Activated CD8-positive, alpha-beta memory T cell treated with anti-CD3 and anti-CD28 coated beads for 4 hours (primary cell): Measurements from ENCODE around the gene CCDC89.

Source experiments
- DNase-seq, 2 donors: peaks; one replicate each; pipeline ENCODE4 v3.0.0-alpha.2; 2020; ENCODE audit warnings: low read depth in 2 of 2

CCDC89 gene

GRCh38 chr11:85685820-85686459, at the start of gene CCDC89:
Gene CCDC89 (minus strand): TSS chr11:85686195. CDS start chr11:85686130, 65 bp downstream.
- DNase-seq: no peak

- DNase-seq: no peak
Measured at GRCh38 chr11:85732965-85733364, 47.0 kb upstream of the CCDC89 start.

GRCh38 chr11:85726381-85726780, 40.4 kb upstream of the CCDC89 start:
- no peak for DNase-seq

- no peak for DNase-seq
Measured at GRCh38 chr11:85725510-85726258, 39.7 kb upstream of the CCDC89 start.

- DNase-seq: no peak
Measured at GRCh38 chr11:85724748-85725465, 38.9 kb upstream of the CCDC89 start.

GRCh38 chr11:85723088-85723487, 37.1 kb upstream of the CCDC89 start:
- DNase-seq: no peak

- DNase-seq: no peak
Measured at GRCh38 chr11:85721191-85721590, 35.2 kb upstream of the CCDC89 start.

GRCh38 chr11:85718991-85719807, 33.2 kb upstream of the CCDC89 start:
- DNase-seq: no peak

GRCh38 chr11:85718126-85718943, 32.3 kb upstream of the CCDC89 start:
- no peak for DNase-seq

- DNase-seq: no peak
Measured at GRCh38 chr11:85717429-85717828, 31.4 kb upstream of the CCDC89 start.

GRCh38 chr11:85712953-85713352, 27.0 kb upstream of the CCDC89 start:
- no peak for DNase-seq

GRCh38 chr11:85710917-85711316, 24.9 kb upstream of the CCDC89 start:
- no peak for DNase-seq

GRCh38 chr11:85709941-85710702, 24.1 kb upstream of the CCDC89 start:
- no peak for DNase-seq

GRCh38 chr11:85705800-85706199, 19.8 kb upstream of the CCDC89 start:
- DNase-seq: no peak

GRCh38 chr11:85704967-85705366, 19.0 kb upstream of the CCDC89 start:
- no peak for DNase-seq

- no peak for DNase-seq
Measured at GRCh38 chr11:85699957-85700741, 14.2 kb upstream of the CCDC89 start.

- no peak for DNase-seq
Measured at GRCh38 chr11:85698195-85698594, 12.2 kb upstream of the CCDC89 start.

GRCh38 chr11:85697747-85698146, 11.8 kb upstream of the CCDC89 start:
- no peak for DNase-seq

GRCh38 chr11:85695546-85695945, 9.6 kb upstream of the CCDC89 start:
- DNase-seq: no peak
